Ishikawa (cell line): ENCODE data around the gene EEF1AKMT4.

Experiments used
- CEBPB ChIP-seq: IDR thresholded peaks from 2 replicates; pipeline ENCODE4 v1.6.1; 2012
- CREB1 ChIP-seq: IDR thresholded peaks from 2 replicates; pipeline ENCODE4 v1.6.1; 2012; ENCODE audit warnings: low read depth
- EGR1 ChIP-seq: IDR thresholded peaks from 2 replicates; pipeline ENCODE4 v1.6.1; 2012
- EP300 ChIP-seq: IDR thresholded peaks from 2 replicates; pipeline ENCODE4 v1.6.1; 2012; ENCODE audit warnings: borderline replicate concordance
- RAD21 ChIP-seq: IDR thresholded peaks from 2 replicates; pipeline ENCODE4 v1.6.1; 2012; ENCODE audit warnings: low read depth
- TAF1 ChIP-seq: IDR thresholded peaks from 2 replicates; pipeline ENCODE4 v1.6.1; 2012; ENCODE audit warnings: low read depth, mild to moderate bottlenecking
- TEAD4 ChIP-seq: IDR thresholded peaks from 2 replicates; pipeline ENCODE4 v1.6.1; 2012
- ZBTB7A ChIP-seq: IDR thresholded peaks from 2 replicates; pipeline ENCODE4 v1.6.1; 2012; ENCODE audit warnings: low read depth
- TF ChIP-seq, protein P1 (sequence below): IDR thresholded peaks from 2 replicates; pipeline ENCODE4 v1.6.1; 2012

DNA sequence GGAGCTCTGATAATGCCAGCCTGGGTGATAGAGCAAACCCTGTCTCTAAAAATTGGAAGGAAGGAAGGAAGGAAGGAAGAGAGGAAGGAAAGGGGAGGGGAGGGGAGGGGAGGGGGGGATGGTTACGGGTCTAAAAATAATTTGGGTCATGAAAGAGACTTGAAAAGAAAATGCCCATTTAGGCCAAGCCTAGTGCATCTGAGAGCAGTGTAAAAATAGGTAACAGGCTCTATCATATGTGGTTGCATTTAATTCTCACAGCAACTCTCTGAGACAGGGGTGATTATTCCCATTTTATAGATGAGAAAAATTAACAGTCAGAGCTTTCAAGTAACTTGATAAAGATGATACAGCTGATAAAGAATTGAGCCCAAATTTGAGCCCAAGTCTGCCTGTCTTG is 22.8 kb downstream of the EEF1AKMT4 start:
- TF ChIP-seq, protein P1, sequence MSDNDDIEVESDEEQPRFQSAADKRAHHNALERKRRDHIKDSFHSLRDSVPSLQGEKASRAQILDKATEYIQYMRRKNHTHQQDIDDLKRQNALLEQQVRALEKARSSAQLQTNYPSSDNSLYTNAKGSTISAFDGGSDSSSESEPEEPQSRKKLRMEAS: no peak
- TF ChIP-seq ZBTB7A: no peak
- TF ChIP-seq CREB1: no peak
- TF ChIP-seq CEBPB: no peak
- TF ChIP-seq EP300: no peak
- TF ChIP-seq TEAD4: no peak
- TF ChIP-seq EGR1: no peak
- no peak for TF ChIP-seq TAF1
- no peak for TF ChIP-seq RAD21
